Smooth muscle cell (in vitro differentiated cells): Measurements from ENCODE around the gene NAIF1. TPM values are rescaled to one million over a fixed set of nuclear protein-coding genes. Genes with fewer than 3 reads are reported as not detected.

Experiments
- DNase-seq: peaks from one replicate; lab custom pipeline; 2025; ENCODE audit not compliant: unreplicated experiment; lab: John Stamatoyannopoulos, UW
- H2AFZ ChIP-seq: fragments of 200-600 bp; sonication (generic); 2 replicates; pipeline ENCODE4 v1.6.0; 2016; ENCODE audit warnings: antibody characterized with exemption, low read depth, mild to moderate bottlenecking
- H3F3A ChIP-seq: fragments of 200-600 bp; sonication (generic); 2 replicates; pipeline ENCODE4 v1.6.0; 2017; ENCODE audit warnings: antibody characterized with exemption, low read depth
- H3K27ac ChIP-seq: fragments of 200-600 bp; sonication (generic); 2 replicates; pipeline ENCODE4 v1.5.1; 2016; ENCODE audit warnings: low read depth, mild to moderate bottlenecking
- H3K27me3 ChIP-seq: fragments of 200-600 bp; sonication (generic); 2 replicates; pipeline ENCODE4 v1.6.1; 2016; ENCODE audit warnings: low read depth, mild to moderate bottlenecking
- H3K36me3 ChIP-seq: fragments of 200-600 bp; sonication (generic); 2 replicates; pipeline ENCODE4 v1.5.1; 2016; ENCODE audit warnings: low read depth
- H3K4me1 ChIP-seq: fragments of 200-600 bp; sonication (generic); 2 replicates; pipeline ENCODE4 v1.5.1; 2016; ENCODE audit warnings: low read depth
- H3K4me2 ChIP-seq: fragments of 200-600 bp; sonication (generic); 2 replicates; pipeline ENCODE4 v1.6.0; 2016; ENCODE audit warnings: mild to moderate bottlenecking
- H3K4me3 ChIP-seq: fragments of 200-600 bp; sonication (generic); 2 replicates; pipeline ENCODE4 v1.5.1; 2016; ENCODE audit warnings: mild to moderate bottlenecking
- H3K79me2 ChIP-seq: fragments of 200-600 bp; sonication (generic); 2 replicates; pipeline ENCODE4 v1.6.0; 2016; ENCODE audit warnings: low read depth, mild to moderate bottlenecking
- H3K9ac ChIP-seq: fragments of 200-600 bp; sonication (generic); 2 replicates; pipeline ENCODE4 v1.6.0; 2016; ENCODE audit warnings: low read depth
- H3K9me3 ChIP-seq: fragments of 200-600 bp; sonication (generic); replicated peaks from 2 replicates; pipeline ENCODE4 v1.5.1; 2016; ENCODE audit warnings: low read depth
- H4K20me1 ChIP-seq: fragments of 200-600 bp; sonication (generic); 2 replicates; pipeline ENCODE4 v1.6.0; 2016; ENCODE audit warnings: low read depth
- WGBS: methylation state at CpG from one replicate; pipeline ENCODE4 v1.1.7; 2016; ENCODE audit warnings: low lambda C conversion rate; 5-methylcytosine and 5-hydroxymethylcytosine counted together
- polyA plus RNA-seq: library from polyadenylated mRNA; unstranded; fragments of >200 nt; fragmentation: Nextera tagmentation; extraction: Ambion mirVana; gene quantifications from 2 replicates; pipeline ENCODE4 v1.2.1, GENCODE V29; 2016
- total RNA-seq: library from RNA; depleted of rRNA; stranded (reverse); fragments of >200 nt; gene quantifications from 2 replicates; pipeline ENCODE4 v1.2.3, GENCODE V29; 2014
- TF ChIP-seq, protein P1 (sequence below): fragments of 200-600 bp; sonication (generic); IDR thresholded peaks from 2 replicates; pipeline ENCODE4 v1.5.1; 2017; ENCODE audit warnings: borderline replicate concordance, mild to moderate bottlenecking, antibody characterized with exemption; ENCODE audit not compliant: insufficient read depth, poor library complexity, severe bottlenecking

NAIF1 gene
- total and polyA plus RNA-seq, 2 experiments from 2014 or later = 3.8 to 6.7 TPM

DNA sequence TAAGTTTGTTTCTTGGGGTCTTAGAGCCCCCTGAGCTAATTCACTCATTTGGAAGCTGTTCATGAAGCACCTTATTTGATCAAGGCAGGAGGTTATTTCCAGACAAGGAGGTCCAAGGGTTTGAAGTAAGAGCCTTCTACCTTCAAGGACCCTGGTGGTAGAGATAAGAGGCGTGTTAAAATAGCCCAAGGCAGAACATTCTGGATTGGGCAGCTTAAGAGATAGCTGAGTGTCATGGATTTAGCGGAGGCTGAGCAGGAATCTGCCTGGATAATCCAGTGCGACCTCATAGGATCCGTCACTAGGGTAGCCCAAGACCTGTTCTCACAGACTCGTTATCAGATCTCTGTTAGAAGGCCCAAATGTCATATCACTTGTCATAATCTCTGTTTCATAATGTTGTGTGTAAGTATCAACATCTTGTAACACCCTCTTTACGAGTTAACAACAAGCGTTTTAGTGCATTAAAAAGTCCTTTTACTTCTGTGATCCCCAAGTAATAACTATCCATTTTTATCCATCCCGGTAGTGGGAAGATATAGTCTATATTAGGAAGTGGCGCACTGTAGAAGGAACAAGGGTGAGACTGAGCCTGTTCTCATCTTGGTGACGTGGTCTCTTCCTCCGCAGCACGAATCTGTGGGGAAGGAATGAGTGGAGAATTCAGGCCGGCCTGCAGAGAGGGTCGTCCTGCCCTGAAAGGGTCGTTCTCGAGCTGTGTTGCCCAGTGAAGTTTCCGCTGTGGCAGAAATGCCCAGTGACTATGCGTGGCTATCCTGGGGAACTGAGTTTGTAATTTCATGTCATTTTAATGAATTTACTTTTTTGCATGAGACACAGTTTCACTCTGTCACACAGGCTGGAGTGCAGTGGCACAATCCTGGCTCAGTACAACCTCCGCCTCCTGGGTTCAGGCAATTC is 29.8 kb upstream of the NAIF1 start:
- Histone ChIP-seq H3K36me3 (no peaks in the 10 kb centered on the region), H3K79me2 (peaks cover 43% of the 10 kb centered on the region), H3K4me3 (no peak overlapping the region), H4K20me1 (peaks cover 15% of the 10 kb centered on the region), H3K9me3 (no peaks in the 10 kb centered on the region), H3K9ac (peak overlapping the region; percentile 95), H3K4me2 (no peak overlapping the region), H3K4me1 (peaks cover 26% of the 10 kb centered on the region), H3K27ac (peak overlapping the region; percentile 99), H2AFZ (no peak overlapping the region), H3F3A (peaks cover 39% of the 10 kb centered on the region), H3K27me3 (no peaks in the 10 kb centered on the region)
- 74% methylated on average over 19 of the region's 19 CpGs for WGBS
- no peak for DNase-seq
- TF ChIP-seq, protein P1, sequence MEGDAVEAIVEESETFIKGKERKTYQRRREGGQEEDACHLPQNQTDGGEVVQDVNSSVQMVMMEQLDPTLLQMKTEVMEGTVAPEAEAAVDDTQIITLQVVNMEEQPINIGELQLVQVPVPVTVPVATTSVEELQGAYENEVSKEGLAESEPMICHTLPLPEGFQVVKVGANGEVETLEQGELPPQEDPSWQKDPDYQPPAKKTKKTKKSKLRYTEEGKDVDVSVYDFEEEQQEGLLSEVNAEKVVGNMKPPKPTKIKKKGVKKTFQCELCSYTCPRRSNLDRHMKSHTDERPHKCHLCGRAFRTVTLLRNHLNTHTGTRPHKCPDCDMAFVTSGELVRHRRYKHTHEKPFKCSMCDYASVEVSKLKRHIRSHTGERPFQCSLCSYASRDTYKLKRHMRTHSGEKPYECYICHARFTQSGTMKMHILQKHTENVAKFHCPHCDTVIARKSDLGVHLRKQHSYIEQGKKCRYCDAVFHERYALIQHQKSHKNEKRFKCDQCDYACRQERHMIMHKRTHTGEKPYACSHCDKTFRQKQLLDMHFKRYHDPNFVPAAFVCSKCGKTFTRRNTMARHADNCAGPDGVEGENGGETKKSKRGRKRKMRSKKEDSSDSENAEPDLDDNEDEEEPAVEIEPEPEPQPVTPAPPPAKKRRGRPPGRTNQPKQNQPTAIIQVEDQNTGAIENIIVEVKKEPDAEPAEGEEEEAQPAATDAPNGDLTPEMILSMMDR = no peak

DNA sequence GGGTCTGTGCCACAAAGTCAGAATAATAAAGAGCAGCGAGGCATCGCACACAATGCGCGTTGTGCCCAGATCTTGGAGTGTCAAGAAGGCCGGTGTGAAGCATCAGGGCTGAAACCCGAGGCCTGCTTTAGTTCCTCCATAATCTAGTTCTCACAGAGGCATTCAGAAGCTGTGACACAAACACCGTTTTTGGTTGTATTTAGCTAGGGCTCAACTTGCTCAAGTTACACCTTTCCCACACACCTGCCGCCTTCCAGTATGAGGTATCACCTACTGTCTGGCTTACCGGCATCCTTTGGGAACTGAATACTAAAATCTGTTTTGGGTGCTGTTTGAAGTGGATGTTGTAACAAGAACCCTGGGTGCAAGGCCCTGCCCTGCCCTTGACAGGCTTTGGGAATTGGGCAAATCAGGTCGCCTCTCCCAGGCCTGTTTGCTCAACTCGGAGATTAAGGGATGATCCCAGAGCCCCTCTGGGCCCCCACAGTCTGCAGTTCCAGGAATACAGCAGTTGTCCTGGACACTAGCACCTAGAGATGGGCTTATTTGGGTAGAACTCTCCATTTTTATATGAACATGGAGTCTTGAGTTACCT is 27.9 kb upstream of the NAIF1 start:
- no peak overlapping the region for H2AFZ ChIP-seq
- H3K9ac ChIP-seq = peak overlapping the region; percentile 75
- H4K20me1 ChIP-seq = peaks cover 12% of the 10 kb centered on the region
- TF ChIP-seq, protein P1 = no peak
- WGBS = 96% methylated on average over 11 of the region's 11 CpGs
- H3K4me3 ChIP-seq = no peak overlapping the region
- peaks cover 37% of the 10 kb centered on the region for H3K79me2 ChIP-seq
- H3K36me3 ChIP-seq = no peaks in the 10 kb centered on the region
- peaks cover 38% of the 10 kb centered on the region for H3F3A ChIP-seq
- H3K4me1 ChIP-seq = peaks cover 25% of the 10 kb centered on the region
- no peaks in the 10 kb centered on the region for H3K27me3 ChIP-seq
- H3K27ac ChIP-seq = peak overlapping the region; percentile 99
- DNase-seq = no peak
- H3K4me2 ChIP-seq = peak overlapping the region; percentile 22
- no peaks in the 10 kb centered on the region for H3K9me3 ChIP-seq

DNA sequence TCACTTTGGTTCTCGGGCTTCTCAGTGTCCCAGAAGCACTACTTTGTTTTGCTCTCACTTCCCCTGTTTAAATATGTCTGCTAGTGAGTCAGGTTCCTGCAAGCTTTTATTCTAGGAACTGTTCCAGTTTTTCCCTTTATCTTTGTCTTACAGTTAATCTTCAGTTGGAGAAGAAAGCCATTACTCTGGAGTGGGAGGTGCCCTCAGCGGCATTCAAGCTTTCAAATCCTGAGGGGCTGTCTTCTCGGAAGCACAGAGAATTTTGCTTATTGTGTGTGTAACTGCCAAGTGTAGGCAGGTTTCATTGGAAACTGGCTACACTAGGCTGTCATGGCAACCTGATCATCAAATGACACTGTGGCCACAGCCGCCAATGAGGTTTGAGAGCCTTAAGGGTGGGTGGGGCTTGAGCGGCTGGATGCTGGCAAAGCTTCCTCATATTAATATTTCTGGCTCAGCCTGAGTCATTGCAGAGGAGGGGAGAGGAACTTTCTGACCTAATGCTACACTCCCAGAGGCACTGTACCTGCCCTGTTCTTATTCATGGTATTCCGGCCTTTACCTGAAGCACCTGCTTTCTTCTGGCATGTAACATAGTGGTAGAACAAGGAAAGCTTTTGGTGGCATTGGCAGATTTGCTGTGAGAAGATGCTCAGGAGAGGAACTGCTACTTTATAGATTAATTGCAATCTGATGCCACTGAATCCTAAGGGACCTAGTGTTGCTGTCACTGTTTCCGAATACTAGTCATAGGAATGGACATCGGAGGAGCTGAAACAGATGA is 27.2 kb upstream of the NAIF1 start:
- Histone ChIP-seq H4K20me1 (peaks cover 7% of the 10 kb centered on the region), H3K9me3 (no peaks in the 10 kb centered on the region), H3F3A (peaks cover 32% of the 10 kb centered on the region), H3K4me2 (peak overlapping the region; percentile 79), H3K27ac (peak overlapping the region; percentile 99), H3K27me3 (no peaks in the 10 kb centered on the region), H2AFZ (no peak overlapping the region), H3K4me1 (peaks cover 18% of the 10 kb centered on the region), H3K36me3 (no peaks in the 10 kb centered on the region), H3K79me2 (peaks cover 36% of the 10 kb centered on the region), H3K9ac (peak overlapping the region; percentile 90), H3K4me3 (peak overlapping the region; percentile 31)
- TF ChIP-seq, protein P1 = no peak
- DNase-seq = peak; percentile 56
- 48% methylated on average over 8 of the region's 8 CpGs for WGBS
